Mammary epithelial cell (primary cell): ENCODE measurements around the gene DISP3.

Source experiments
- EZH2 ChIP-seq: IDR thresholded peaks from 2 replicates; pipeline ENCODE4 v1.6.1; 2012; ENCODE audit warnings: low read length, inconsistent platforms, borderline replicate concordance
- TF ChIP-seq, protein P1 (sequence below), 2 donors: IDR thresholded peaks in 1 of 2; conservative IDR thresholded peaks in 1 of 2; 2 replicates each; pipeline ENCODE4 v1.5.1; 2011 to 2012; ENCODE audit warnings: inconsistent platforms in 2 of 2, low read length in 2 of 2, mild to moderate bottlenecking in 2 of 2, control low read depth in 1 of 2, low read depth in 1 of 2; ENCODE audit not compliant: insufficient read depth in 1 of 2; ENCODE audit errors: extremely low read depth in 1 of 2

DNA sequence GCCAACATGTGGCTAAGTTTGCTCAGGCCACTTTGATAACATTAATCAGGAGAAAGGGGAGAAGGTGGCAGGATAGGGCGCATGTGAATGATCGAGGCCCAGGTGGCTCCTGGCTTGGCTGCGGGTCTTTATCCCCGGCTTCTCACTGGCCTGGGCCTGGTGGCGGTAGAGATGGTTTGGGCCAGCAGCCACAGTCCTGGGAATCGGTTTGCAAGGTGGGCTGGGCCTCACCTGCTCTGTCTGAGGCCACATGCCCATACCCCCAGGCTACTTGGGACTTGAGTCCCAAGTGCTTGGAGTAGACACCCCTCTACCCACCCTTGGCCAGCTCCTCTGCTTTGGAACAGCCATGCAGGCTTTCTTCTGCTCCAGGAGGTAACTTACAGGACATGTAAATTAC lies 49.7 kb upstream of the DISP3 start:
- TF ChIP-seq, protein P1, sequence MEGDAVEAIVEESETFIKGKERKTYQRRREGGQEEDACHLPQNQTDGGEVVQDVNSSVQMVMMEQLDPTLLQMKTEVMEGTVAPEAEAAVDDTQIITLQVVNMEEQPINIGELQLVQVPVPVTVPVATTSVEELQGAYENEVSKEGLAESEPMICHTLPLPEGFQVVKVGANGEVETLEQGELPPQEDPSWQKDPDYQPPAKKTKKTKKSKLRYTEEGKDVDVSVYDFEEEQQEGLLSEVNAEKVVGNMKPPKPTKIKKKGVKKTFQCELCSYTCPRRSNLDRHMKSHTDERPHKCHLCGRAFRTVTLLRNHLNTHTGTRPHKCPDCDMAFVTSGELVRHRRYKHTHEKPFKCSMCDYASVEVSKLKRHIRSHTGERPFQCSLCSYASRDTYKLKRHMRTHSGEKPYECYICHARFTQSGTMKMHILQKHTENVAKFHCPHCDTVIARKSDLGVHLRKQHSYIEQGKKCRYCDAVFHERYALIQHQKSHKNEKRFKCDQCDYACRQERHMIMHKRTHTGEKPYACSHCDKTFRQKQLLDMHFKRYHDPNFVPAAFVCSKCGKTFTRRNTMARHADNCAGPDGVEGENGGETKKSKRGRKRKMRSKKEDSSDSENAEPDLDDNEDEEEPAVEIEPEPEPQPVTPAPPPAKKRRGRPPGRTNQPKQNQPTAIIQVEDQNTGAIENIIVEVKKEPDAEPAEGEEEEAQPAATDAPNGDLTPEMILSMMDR (conservative IDR thresholded peaks at IDR 0.05 in 1 of 2, IDR thresholded peaks at IDR 0.05 in 1 of 2; ENCODE audit: extremely low read depth in 1 of 2, insufficient read depth in 1 of 2, low read depth in 1 of 2, low read length in 2 of 2), result no peak
- no peak for TF ChIP-seq EZH2
